MM.1S (cell line): ENCODE data around the gene SIRT7.

Experiments used
- CTCF ChIP-seq: fragments of 300-600 bp; sonication (generic); IDR thresholded peaks from 2 replicates; pipeline ENCODE4 v1.5.1; 2016; ENCODE audit warnings: antibody characterized with exemption, low read length, mixed read lengths
- EZH2 ChIP-seq: fragments of 300-600 bp; sonication (generic); optimal IDR thresholded peaks from 2 replicates; pipeline ENCODE3; 2017; ENCODE audit warnings: low read depth, mild to moderate bottlenecking, antibody characterized with exemption, low read length, mixed read lengths
- EZH2phosphoT487 ChIP-seq: fragments of 300-600 bp; sonication (generic); IDR thresholded peaks from 2 replicates; pipeline ENCODE4 v1.6.1; 2018; ENCODE audit warnings: antibody characterized with exemption, low read length

DNA sequence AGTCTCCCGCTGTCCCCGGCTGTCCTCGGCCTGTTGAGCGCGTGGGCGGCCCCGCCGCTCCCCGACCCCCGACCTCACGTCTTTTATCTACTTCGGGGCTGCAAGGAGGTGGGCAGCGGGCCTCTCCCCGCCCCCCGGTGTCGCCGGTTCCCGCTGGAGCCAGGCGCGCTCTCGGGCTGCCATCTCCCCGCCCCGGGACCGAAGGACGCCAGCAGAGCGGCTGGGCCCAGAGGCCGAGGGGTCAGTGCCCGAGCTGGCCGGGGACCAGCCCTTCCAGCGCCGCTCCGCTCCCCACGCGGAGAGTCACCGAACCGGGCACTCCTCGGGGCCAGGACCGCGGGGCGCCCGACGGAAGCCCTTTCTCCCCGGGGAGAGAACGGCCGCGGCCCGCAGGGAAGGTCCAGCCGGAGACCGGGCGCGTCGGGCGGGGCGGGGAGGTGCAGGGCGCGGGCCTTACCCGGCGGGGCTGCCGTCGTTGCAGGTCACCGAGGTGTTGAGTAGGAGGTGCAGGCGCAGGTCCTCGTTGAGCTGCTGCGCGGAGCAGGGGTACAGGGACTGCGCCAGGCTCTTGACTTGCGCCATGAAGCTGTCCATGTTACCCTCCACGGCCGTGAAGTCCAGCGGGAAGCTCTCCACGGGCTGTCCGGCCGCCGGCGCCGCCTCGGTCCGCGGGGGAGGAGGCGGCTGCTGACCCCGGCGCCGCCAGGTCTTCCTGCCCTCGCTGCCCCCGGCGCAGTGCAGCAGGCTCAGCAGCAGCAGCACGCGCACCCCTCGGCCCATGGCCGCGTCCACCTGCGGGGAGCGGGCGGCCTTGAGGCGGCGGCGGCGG is 42.4 kb upstream of the SIRT7 start:
- TF ChIP-seq EZH2 (peak; percentile 90), EZH2phosphoT487 (no peak), CTCF (no peak)
